Measurements from ENCODE around the gene IFITM5. TPM values are rescaled to one million over a fixed set of nuclear protein-coding genes. Genes with fewer than 3 reads are reported as not detected.

The IFITM5 gene
- total and polyA plus RNA-seq, 4 donors = not detected

- Histone ChIP-seq H3K27ac (ENCODE audit: low read depth in 1 of 2, low read length in 1 of 2) (no peak overlapping the region), H3K27me3 (ENCODE audit: control insufficient read depth in 3 of 3, insufficient read depth in 3 of 3, low read length in 2 of 3) (no peaks in the 10 kb centered on the region), H3K4me3 (no peak overlapping the region), H3K36me3 (ENCODE audit: control insufficient read depth in 4 of 4, insufficient read depth in 4 of 4, low read length in 4 of 4) (peaks cover 0 to 23% (median 0%) of the 10 kb centered on the region in 4 donors), H3K9me3 (ENCODE audit: control insufficient read depth in 4 of 4, insufficient read depth in 3 of 4, low read length in 3 of 4) (no peaks in the 10 kb centered on the region), H3K9ac (ENCODE audit: insufficient read depth in 1 of 2, low read length in 2 of 2) (no peak overlapping the region), H3K4me1 (ENCODE audit: control insufficient read depth in 5 of 5, insufficient read depth in 5 of 5, low read length in 5 of 5) (peaks cover 0 to 9% (median 0%) of the 10 kb centered on the region in 5 donors)
- no peak for TF ChIP-seq CTCF (IDR thresholded peaks at IDR 0.05; ENCODE audit: control extremely low read depth, extremely low read depth)
- WGBS, 2 donors = 90 to 91% methylated on average over 26 to 27 of the region's 27 CpGs
- ATAC-seq (ENCODE audit: insufficient read depth, low FRiP score) = no peak
- DNase-seq = no peak
Observed at GRCh38 chr11:293852-294661, 5.3 kb downstream of the IFITM5 start.

GRCh38 chr11:293271-293851 is 6.0 kb downstream of the IFITM5 start:
- ATAC-seq (ENCODE audit: insufficient read depth, low FRiP score) (no peak), DNase-seq (no peak)
- Histone ChIP-seq H3K9ac (ENCODE audit: insufficient read depth in 1 of 2, low read length in 2 of 2) (no peak overlapping the region), H3K27ac (ENCODE audit: low read depth in 1 of 2, low read length in 1 of 2) (no peak overlapping the region), H3K36me3 (ENCODE audit: control insufficient read depth in 4 of 4, insufficient read depth in 4 of 4, low read length in 4 of 4) (peaks cover 0 to 23% (median 0%) of the 10 kb centered on the region in 4 donors), H3K4me3 (no peak overlapping the region), H3K9me3 (ENCODE audit: control insufficient read depth in 4 of 4, insufficient read depth in 3 of 4, low read length in 3 of 4) (no peaks in the 10 kb centered on the region), H3K27me3 (ENCODE audit: control insufficient read depth in 3 of 3, insufficient read depth in 3 of 3, low read length in 2 of 3) (peaks cover 0 to under 1% (median 0%) of the 10 kb centered on the region in 3 donors), H3K4me1 (ENCODE audit: control insufficient read depth in 5 of 5, insufficient read depth in 5 of 5, low read length in 5 of 5) (peaks cover 0 to 9% (median 0%) of the 10 kb centered on the region in 5 donors)
- 91 to 92% methylated on average over 18 of the region's 18 CpGs for WGBS, 2 donors
- TF ChIP-seq CTCF (IDR thresholded peaks at IDR 0.05; ENCODE audit: control extremely low read depth, extremely low read depth) = no peak

- ATAC-seq (ENCODE audit: insufficient read depth, low FRiP score) = no peak
- Histone ChIP-seq H3K4me3 (no peak overlapping the region), H3K27ac (ENCODE audit: low read depth in 1 of 2, low read length in 1 of 2) (no peak overlapping the region), H3K27me3 (ENCODE audit: control insufficient read depth in 3 of 3, insufficient read depth in 3 of 3, low read length in 2 of 3) (peaks cover 0 to 8% (median 5%) of the 10 kb centered on the region in 3 donors), H3K36me3 (ENCODE audit: control insufficient read depth in 4 of 4, insufficient read depth in 4 of 4, low read length in 4 of 4) (peaks cover 0 to 23% (median 0%) of the 10 kb centered on the region in 4 donors), H3K4me1 (ENCODE audit: control insufficient read depth in 5 of 5, insufficient read depth in 5 of 5, low read length in 5 of 5) (peaks cover 0 to 12% (median 0%) of the 10 kb centered on the region in 5 donors), H3K9ac (ENCODE audit: insufficient read depth in 1 of 2, low read length in 2 of 2) (no peak overlapping the region), H3K9me3 (ENCODE audit: control insufficient read depth in 4 of 4, insufficient read depth in 3 of 4, low read length in 3 of 4) (no peaks in the 10 kb centered on the region)
- no peak for TF ChIP-seq CTCF (IDR thresholded peaks at IDR 0.05; ENCODE audit: control extremely low read depth, extremely low read depth)
- whole genome bisulfite sequencing, 2 donors = 94% methylated on average over 29 of the region's 29 CpGs
- DNase-seq = no peak
Observed at GRCh38 chr11:292211-293121, 6.9 kb downstream of the IFITM5 start.

All from lung (tissue), 12 donors.